WTC11 (cell line): ENCODE results near the gene KDM2A. TPM values are rescaled to one million over a fixed set of nuclear protein-coding genes. Genes with fewer than 3 reads are reported as not detected.
A peak's percentile ranks its signal among the peaks of the same experiment; 100 is the strongest.

Experiments
- ATAC-seq: fragments of 200-7000 bp; cut with Tn5 transposase; 2 replicates; pipeline ENCODE4 v1.10.0; 2021; ENCODE audit warnings: mild to moderate bottlenecking, moderate library complexity
- CTCF ChIA-PET: fragments of 300-600 bp; sonication (Branson Sonifier 250); formaldehyde crosslinking; loops from one replicate; lab custom pipeline; 2021; ENCODE audit warnings: antibody characterized with exemption; lab: Charles Lee
- POLR2A ChIA-PET: fragments of 350-600 bp; sonication (Branson Sonifier 250); formaldehyde crosslinking; loops from one replicate; lab custom pipeline; 2021; ENCODE audit warnings: antibody characterized with exemption; lab: Charles Lee
- DNase-seq: peaks from one replicate; pipeline ENCODE4 v3.0.0; 2021; ENCODE audit warnings: low spot score
- H3K27ac Mint-ChIP-seq: 2 replicates; pipeline ENCODE4 v1.8.0; 2021; ENCODE audit warnings: mixed read lengths
- H3K27me3 Mint-ChIP-seq: 2 replicates; pipeline ENCODE4 v1.8.0; 2021; ENCODE audit warnings: low read depth, mild to moderate bottlenecking, moderate library complexity, mixed read lengths
- H3K36me3 Mint-ChIP-seq: 2 replicates; pipeline ENCODE4 v1.8.0; 2021; ENCODE audit warnings: mixed read lengths
- H3K4me1 Mint-ChIP-seq: 2 replicates; pipeline ENCODE4 v1.8.0; 2022; ENCODE audit warnings: mixed read lengths
- H3K4me3 Mint-ChIP-seq: 2 replicates; pipeline ENCODE4 v1.8.0; 2021; ENCODE audit warnings: mild to moderate bottlenecking, moderate library complexity, mixed read lengths
- H3K9me3 Mint-ChIP-seq: 2 replicates; pipeline ENCODE4 v1.8.0; 2021; ENCODE audit warnings: mixed read lengths
- ATF1 ChIP-seq: sonication (generic); formaldehyde crosslinking; IDR thresholded peaks from 2 replicates; pipeline ENCODE4 v1.8.1; 2023; ENCODE audit warnings: mild to moderate bottlenecking, moderate library complexity, missing genetic modification reagents
- CREB1 ChIP-seq: sonication (generic); formaldehyde crosslinking; IDR thresholded peaks from 2 replicates; pipeline ENCODE4 v1.8.0; 2023; ENCODE audit warnings: mild to moderate bottlenecking, missing genetic modification reagents
- CREM ChIP-seq: sonication (generic); formaldehyde crosslinking; IDR thresholded peaks from 2 replicates; pipeline ENCODE4 v1.8.1; 2022; ENCODE audit warnings: mild to moderate bottlenecking, missing genetic modification reagents, moderate library complexity
- EMX1 ChIP-seq: fragments of 250-450 bp; sonication (Bioruptor Pico); IDR thresholded peaks from 2 replicates; pipeline ENCODE4 v1.8.0; 2021; ENCODE audit warnings: mild to moderate bottlenecking
- ETV6 ChIP-seq: sonication (generic); formaldehyde crosslinking; IDR thresholded peaks from 2 replicates; pipeline ENCODE4 v1.8.1; 2022; ENCODE audit warnings: mild to moderate bottlenecking, missing genetic modification reagents
- FOXJ3 ChIP-seq: sonication (generic); formaldehyde crosslinking; IDR thresholded peaks from 2 replicates; pipeline ENCODE4 v1.9.0; 2021; ENCODE audit warnings: missing genetic modification reagents, mild to moderate bottlenecking, borderline replicate concordance
- KAT7 ChIP-seq: sonication (generic); formaldehyde crosslinking; IDR thresholded peaks from 2 replicates; pipeline ENCODE4 v1.8.1; 2023; ENCODE audit warnings: missing genetic modification reagents, mild to moderate bottlenecking, borderline replicate concordance
- NFATC4 ChIP-seq: fragments of 250-450 bp; sonication (Bioruptor Pico); IDR thresholded peaks from 2 replicates; pipeline ENCODE4 v1.9.0; 2021; ENCODE audit warnings: mild to moderate bottlenecking
- NR2C2 ChIP-seq: sonication (generic); formaldehyde crosslinking; IDR thresholded peaks from 2 replicates; pipeline ENCODE4 v1.8.0; 2022; ENCODE audit warnings: mild to moderate bottlenecking, missing genetic modification reagents
- RORB ChIP-seq: fragments of 250-450 bp; sonication (Bioruptor Pico); IDR thresholded peaks from 2 replicates; pipeline ENCODE4 v1.9.0; 2021; ENCODE audit warnings: mild to moderate bottlenecking
- STAT6 ChIP-seq: sonication (generic); formaldehyde crosslinking; conservative IDR thresholded peaks from 2 replicates; pipeline ENCODE4 v1.8.1; 2023; ENCODE audit warnings: mild to moderate bottlenecking, low read depth, missing genetic modification reagents, moderate library complexity
- ZBTB21 ChIP-seq: sonication (generic); formaldehyde crosslinking; IDR thresholded peaks from 2 replicates; pipeline ENCODE4 v1.8.1; 2023; ENCODE audit warnings: mild to moderate bottlenecking, missing genetic modification reagents, borderline replicate concordance
- ZNF396 ChIP-seq: fragments of 250-450 bp; sonication (Bioruptor Pico); IDR thresholded peaks from 2 replicates; pipeline ENCODE4 v1.8.0; 2021; ENCODE audit warnings: mild to moderate bottlenecking, moderate library complexity, borderline replicate concordance
- ZNF671 ChIP-seq: fragments of 250-450 bp; sonication (Bioruptor Pico); IDR thresholded peaks from 2 replicates; pipeline ENCODE4 v1.8.0; 2021; ENCODE audit warnings: mild to moderate bottlenecking
- total RNA-seq: library from RNA; stranded (reverse); gene quantifications from 3 replicates; pipeline ENCODE4 v1.2.3, GENCODE V29; 2021
- TF ChIP-seq, protein P1 (sequence below): fragments of 200-600 bp; IDR thresholded peaks from 2 replicates; pipeline ENCODE4 v1.8.0; 2022; ENCODE audit warnings: antibody characterized with exemption
- TF ChIP-seq, protein P2 (sequence below): fragments of 250-450 bp; sonication (Bioruptor Pico); IDR thresholded peaks from 2 replicates; pipeline ENCODE4 v1.9.0; 2021; ENCODE audit warnings: mild to moderate bottlenecking, borderline replicate concordance
- TF ChIP-seq, protein P3 (sequence below): sonication (generic); formaldehyde crosslinking; IDR thresholded peaks from 2 replicates; pipeline ENCODE4 v1.8.0; 2022; ENCODE audit warnings: mild to moderate bottlenecking, missing genetic modification reagents

Gene KDM2A
- total RNA-seq, 1 experiment from 2014 or later: 58.0 TPM

- DNase-seq: no peak
- H3K4me1 Mint-ChIP-seq: peaks cover 15% of the 10 kb centered on the region
- ATAC-seq: no peak
- ChIA-PET CTCF (interaction anchor here (0.6 to 4.1 kb wide), 30 partner anchors 8 to 270 kb away, joined by 3 to 35 read pairs (median 5); partner anchors contain the start of gene KDM2A), POLR2A (interaction anchor here (0.6 to 1.7 kb wide), 2 partner anchors 32 to 144 kb away, joined by 3 to 9 read pairs; no protein-coding TSS in a partner anchor)
- H3K9me3 Mint-ChIP-seq: no peaks in the 10 kb centered on the region
- TF ChIP-seq, protein P1, sequence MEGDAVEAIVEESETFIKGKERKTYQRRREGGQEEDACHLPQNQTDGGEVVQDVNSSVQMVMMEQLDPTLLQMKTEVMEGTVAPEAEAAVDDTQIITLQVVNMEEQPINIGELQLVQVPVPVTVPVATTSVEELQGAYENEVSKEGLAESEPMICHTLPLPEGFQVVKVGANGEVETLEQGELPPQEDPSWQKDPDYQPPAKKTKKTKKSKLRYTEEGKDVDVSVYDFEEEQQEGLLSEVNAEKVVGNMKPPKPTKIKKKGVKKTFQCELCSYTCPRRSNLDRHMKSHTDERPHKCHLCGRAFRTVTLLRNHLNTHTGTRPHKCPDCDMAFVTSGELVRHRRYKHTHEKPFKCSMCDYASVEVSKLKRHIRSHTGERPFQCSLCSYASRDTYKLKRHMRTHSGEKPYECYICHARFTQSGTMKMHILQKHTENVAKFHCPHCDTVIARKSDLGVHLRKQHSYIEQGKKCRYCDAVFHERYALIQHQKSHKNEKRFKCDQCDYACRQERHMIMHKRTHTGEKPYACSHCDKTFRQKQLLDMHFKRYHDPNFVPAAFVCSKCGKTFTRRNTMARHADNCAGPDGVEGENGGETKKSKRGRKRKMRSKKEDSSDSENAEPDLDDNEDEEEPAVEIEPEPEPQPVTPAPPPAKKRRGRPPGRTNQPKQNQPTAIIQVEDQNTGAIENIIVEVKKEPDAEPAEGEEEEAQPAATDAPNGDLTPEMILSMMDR: peak; percentile 8; the same call in 1 of the 2 replicates
- TF ChIP-seq, protein P2, sequence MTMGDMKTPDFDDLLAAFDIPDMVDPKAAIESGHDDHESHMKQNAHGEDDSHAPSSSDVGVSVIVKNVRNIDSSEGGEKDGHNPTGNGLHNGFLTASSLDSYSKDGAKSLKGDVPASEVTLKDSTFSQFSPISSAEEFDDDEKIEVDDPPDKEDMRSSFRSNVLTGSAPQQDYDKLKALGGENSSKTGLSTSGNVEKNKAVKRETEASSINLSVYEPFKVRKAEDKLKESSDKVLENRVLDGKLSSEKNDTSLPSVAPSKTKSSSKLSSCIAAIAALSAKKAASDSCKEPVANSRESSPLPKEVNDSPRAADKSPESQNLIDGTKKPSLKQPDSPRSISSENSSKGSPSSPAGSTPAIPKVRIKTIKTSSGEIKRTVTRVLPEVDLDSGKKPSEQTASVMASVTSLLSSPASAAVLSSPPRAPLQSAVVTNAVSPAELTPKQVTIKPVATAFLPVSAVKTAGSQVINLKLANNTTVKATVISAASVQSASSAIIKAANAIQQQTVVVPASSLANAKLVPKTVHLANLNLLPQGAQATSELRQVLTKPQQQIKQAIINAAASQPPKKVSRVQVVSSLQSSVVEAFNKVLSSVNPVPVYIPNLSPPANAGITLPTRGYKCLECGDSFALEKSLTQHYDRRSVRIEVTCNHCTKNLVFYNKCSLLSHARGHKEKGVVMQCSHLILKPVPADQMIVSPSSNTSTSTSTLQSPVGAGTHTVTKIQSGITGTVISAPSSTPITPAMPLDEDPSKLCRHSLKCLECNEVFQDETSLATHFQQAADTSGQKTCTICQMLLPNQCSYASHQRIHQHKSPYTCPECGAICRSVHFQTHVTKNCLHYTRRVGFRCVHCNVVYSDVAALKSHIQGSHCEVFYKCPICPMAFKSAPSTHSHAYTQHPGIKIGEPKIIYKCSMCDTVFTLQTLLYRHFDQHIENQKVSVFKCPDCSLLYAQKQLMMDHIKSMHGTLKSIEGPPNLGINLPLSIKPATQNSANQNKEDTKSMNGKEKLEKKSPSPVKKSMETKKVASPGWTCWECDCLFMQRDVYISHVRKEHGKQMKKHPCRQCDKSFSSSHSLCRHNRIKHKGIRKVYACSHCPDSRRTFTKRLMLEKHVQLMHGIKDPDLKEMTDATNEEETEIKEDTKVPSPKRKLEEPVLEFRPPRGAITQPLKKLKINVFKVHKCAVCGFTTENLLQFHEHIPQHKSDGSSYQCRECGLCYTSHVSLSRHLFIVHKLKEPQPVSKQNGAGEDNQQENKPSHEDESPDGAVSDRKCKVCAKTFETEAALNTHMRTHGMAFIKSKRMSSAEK (CRISPR knock-in tag): no peak
- no peaks in the 10 kb centered on the region for H3K27me3 Mint-ChIP-seq
- H3K36me3 Mint-ChIP-seq: no peaks in the 10 kb centered on the region
- H3K27ac Mint-ChIP-seq: no peak overlapping the region
- H3K4me3 Mint-ChIP-seq: no peak overlapping the region
Measured at GRCh38 chr11:67095214-67095507, 23.9 kb upstream of the KDM2A start.

GRCh38 chr11:67098799-67099429 lies 20.1 kb upstream of the KDM2A start:
- CTCF ChIA-PET: interaction anchor here (0.6 to 1.4 kb wide), 4 partner anchors 16 to 163 kb away, joined by 3 to 4 read pairs (median 3); no protein-coding TSS in a partner anchor
- peaks cover 22% of the 10 kb centered on the region for H3K4me1 Mint-ChIP-seq
- no peak for ATAC-seq
- no peak for DNase-seq
- no peaks in the 10 kb centered on the region for H3K9me3 Mint-ChIP-seq
- no peaks in the 10 kb centered on the region for H3K27me3 Mint-ChIP-seq
- H3K27ac Mint-ChIP-seq: peak overlapping the region; percentile 16
- no peak overlapping the region for H3K4me3 Mint-ChIP-seq
- no peaks in the 10 kb centered on the region for H3K36me3 Mint-ChIP-seq
- TF ChIP-seq, protein P1: no peak
- no peak for TF ChIP-seq FOXJ3 (CRISPR knock-in tag)
- TF ChIP-seq, protein P2 (CRISPR knock-in tag): no peak
- no peak for TF ChIP-seq STAT6
- TF ChIP-seq NFATC4 (CRISPR knock-in tag): no peak
- no peak for TF ChIP-seq RORB (CRISPR knock-in tag)
- no peak for TF ChIP-seq ATF1 (CRISPR knock-in tag)
- no peak for TF ChIP-seq CREB1 (CRISPR knock-in tag)
- TF ChIP-seq ZNF396 (CRISPR knock-in tag): no peak
- TF ChIP-seq NR2C2 (CRISPR knock-in tag): no peak
- TF ChIP-seq KAT7 (CRISPR knock-in tag): no peak
- TF ChIP-seq ETV6: no peak
- TF ChIP-seq, protein P3, sequence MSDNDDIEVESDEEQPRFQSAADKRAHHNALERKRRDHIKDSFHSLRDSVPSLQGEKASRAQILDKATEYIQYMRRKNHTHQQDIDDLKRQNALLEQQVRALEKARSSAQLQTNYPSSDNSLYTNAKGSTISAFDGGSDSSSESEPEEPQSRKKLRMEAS (CRISPR knock-in tag): no peak
- no peak for TF ChIP-seq CREM
- no peak for TF ChIP-seq EMX1 (CRISPR knock-in tag)
- TF ChIP-seq ZBTB21 (CRISPR knock-in tag): no peak
- no peak for TF ChIP-seq ZNF671 (CRISPR knock-in tag)
- TF ChIP-seq, all 79 proteins: peak for 0
- POLR2A ChIA-PET: no interaction called here
